ENCODE measurements around the gene SMDT1. TPM values are rescaled to one million over a fixed set of nuclear protein-coding genes. Genes with fewer than 3 reads are reported as not detected.
"Not testable (repeated sequence)": the region's sequence is repeated elsewhere in the genome, so short reads cannot be mapped to it uniquely, and the experiment has no call there.

Gene SMDT1
- total and polyA plus RNA-seq, 5 donors: 124 to 190 (median 180) TPM

GRCh38 chr22:42071508-42071907, 8.0 kb upstream of the SMDT1 start:
- H3K4me1 ChIP-seq (ENCODE audit: control insufficient read depth, insufficient read depth, low read length); DNase-seq; H3K27me3 ChIP-seq (ENCODE audit: control insufficient read depth, insufficient read depth); intact Hi-C loops (cut with DNase I); H3K27ac ChIP-seq (ENCODE audit: low read length); H3K9me3 ChIP-seq (ENCODE audit: control insufficient read depth, low read length); H3K4me3 ChIP-seq (ENCODE audit: low read length); ATAC-seq: not testable (repeated sequence)
- WGBS: 69% methylated on average over 7 of the region's 7 CpGs

GRCh38 chr22:42072606-42073330, 6.7 kb upstream of the SMDT1 start:
- H3K9me3 ChIP-seq (ENCODE audit: control insufficient read depth, low read length): no peaks in the 10 kb centered on the region
- WGBS: 77% methylated on average over 8 of the region's 8 CpGs
- ATAC-seq (no peak), DNase-seq (peak in 1 of 3 donors; percentile 41)
- H3K27ac ChIP-seq (ENCODE audit: low read length): no peak overlapping the region
- H3K4me1 ChIP-seq (ENCODE audit: control insufficient read depth, insufficient read depth, low read length): no peaks in the 10 kb centered on the region
- no peaks in the 10 kb centered on the region for H3K27me3 ChIP-seq (ENCODE audit: control insufficient read depth, insufficient read depth)
- no peak overlapping the region for H3K4me3 ChIP-seq (ENCODE audit: low read length)
- intact Hi-C loops (cut with DNase I): no loop called here

DNA sequence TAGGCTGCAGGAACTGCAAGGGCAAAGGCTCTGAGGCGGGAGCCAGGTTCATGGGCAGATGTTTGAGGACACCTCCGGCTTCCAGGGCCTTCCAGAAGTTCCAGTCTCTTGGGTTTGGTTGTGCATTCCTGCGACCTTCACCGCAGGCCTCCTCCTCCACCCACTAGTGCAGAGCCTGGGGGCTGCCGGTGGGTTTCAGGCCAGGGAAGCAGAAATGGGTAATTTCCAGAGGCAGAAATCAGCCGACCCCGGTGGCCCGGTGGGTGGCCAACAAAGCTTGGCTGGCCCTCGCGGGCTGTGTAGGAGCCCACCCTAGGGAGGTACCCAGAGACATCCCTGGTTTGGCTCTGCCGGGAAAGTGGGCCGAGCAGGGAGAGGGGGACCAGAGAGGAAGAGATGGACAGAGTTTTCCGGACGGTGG, 5.9 kb upstream of the SMDT1 start:
- intact Hi-C loops (cut with DNase I): no loop called here
- Histone ChIP-seq H3K27ac (ENCODE audit: low read length) (no peak overlapping the region), H3K4me1 (ENCODE audit: control insufficient read depth, insufficient read depth, low read length) (peaks cover 4% of the 10 kb centered on the region), H3K9me3 (ENCODE audit: control insufficient read depth, low read length) (no peaks in the 10 kb centered on the region), H3K4me3 (ENCODE audit: low read length) (peak overlapping the region; percentile 67), H3K27me3 (ENCODE audit: control insufficient read depth, insufficient read depth) (no peaks in the 10 kb centered on the region)
- 55% methylated on average over 14 of the region's 14 CpGs for WGBS
- no peak for DNase-seq
- no peak for ATAC-seq

GRCh38 chr22:42074132-42074811, 5.2 kb upstream of the SMDT1 start, which contains the start of gene PHETA2:
Gene PHETA2, plus strand, starts transcription at chr22:42074248. Its CDS starts 3,046 bp downstream, at chr22:42077294.
- Histone ChIP-seq H3K27ac (ENCODE audit: low read length) (peak within 1 kb of the TSS; percentile 69), H3K4me1 (ENCODE audit: control insufficient read depth, insufficient read depth, low read length) (peaks cover 5% of the 10 kb centered on the region), H3K27me3 (ENCODE audit: control insufficient read depth, insufficient read depth) (no peaks in the 10 kb centered on the region), H3K4me3 (ENCODE audit: low read length) (peak within 1 kb of the TSS; percentile 67), H3K9me3 (ENCODE audit: control insufficient read depth, low read length) (no peaks in the 10 kb centered on the region)
- WGBS: under 1% methylated on average over 55 of the region's 55 CpGs
- DNase-seq: peak; percentile 67 to 86 (median 85)
- ATAC-seq: peak; percentile 1 to 7
- intact Hi-C loops (cut with DNase I): no loop called here

- intact Hi-C loops (cut with DNase I): no loop called here
- Histone ChIP-seq H3K9me3 (ENCODE audit: control insufficient read depth, low read length) (no peaks in the 10 kb centered on the region), H3K27me3 (ENCODE audit: control insufficient read depth, insufficient read depth) (no peaks in the 10 kb centered on the region), H3K27ac (ENCODE audit: low read length) (peak overlapping the region; percentile 69), H3K4me1 (ENCODE audit: control insufficient read depth, insufficient read depth, low read length) (peaks cover 5% of the 10 kb centered on the region), H3K4me3 (ENCODE audit: low read length) (peak overlapping the region; percentile 67)
- ATAC-seq: no peak
- WGBS: 59% methylated on average over 9 of the region's 9 CpGs
- DNase-seq: no peak
Measured at GRCh38 chr22:42074846-42075676, 4.4 kb upstream of the SMDT1 start.

- no peak overlapping the region for H3K4me3 ChIP-seq (ENCODE audit: low read length)
- DNase-seq (peak in 1 of 3 donors; percentile 58), ATAC-seq (no peak)
- intact Hi-C loops (cut with DNase I): no loop called here
- no peaks in the 10 kb centered on the region for H3K27me3 ChIP-seq (ENCODE audit: control insufficient read depth, insufficient read depth)
- H3K4me1 ChIP-seq (ENCODE audit: control insufficient read depth, insufficient read depth, low read length): peaks cover 8% of the 10 kb centered on the region
- H3K27ac ChIP-seq (ENCODE audit: low read length): no peak overlapping the region
- no peaks in the 10 kb centered on the region for H3K9me3 ChIP-seq (ENCODE audit: control insufficient read depth, low read length)
- 90% methylated on average over 20 of the region's 20 CpGs for WGBS
Measured at GRCh38 chr22:42076764-42077485, 2.6 kb upstream of the SMDT1 start.

DNA sequence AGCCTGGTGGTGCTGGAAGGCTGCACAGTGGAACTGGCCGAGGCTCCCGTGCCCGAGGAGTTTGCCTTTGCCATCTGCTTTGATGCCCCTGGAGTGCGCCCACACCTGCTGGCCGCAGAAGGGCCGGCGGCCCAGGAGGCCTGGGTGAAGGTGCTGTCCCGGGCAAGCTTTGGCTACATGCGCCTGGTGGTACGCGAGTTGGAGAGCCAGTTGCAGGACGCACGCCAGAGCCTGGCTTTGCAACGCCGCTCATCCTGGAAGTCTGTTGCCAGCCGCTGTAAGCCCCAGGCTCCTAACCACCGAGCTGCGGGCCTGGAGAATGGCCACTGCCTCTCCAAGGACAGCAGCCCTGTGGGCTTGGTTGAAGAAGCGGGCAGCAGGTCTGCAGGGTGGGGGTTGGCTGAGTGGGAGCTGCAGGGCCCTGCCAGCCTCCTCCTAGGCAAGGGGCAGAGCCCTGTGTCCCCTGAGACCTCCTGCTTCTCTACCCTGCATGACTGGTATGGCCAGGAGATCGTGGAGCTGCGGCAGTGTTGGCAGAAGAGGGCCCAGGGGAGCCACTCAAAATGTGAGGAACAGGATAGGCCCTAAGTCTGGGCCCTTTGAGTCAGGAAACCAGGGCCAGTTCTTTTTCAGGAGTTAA, 1.9 kb upstream of the SMDT1 start:
- no peak for ATAC-seq
- intact Hi-C loops (cut with DNase I): no loop called here
- DNase-seq: peak in 2 of 3 donors; percentile 61 to 63
- Histone ChIP-seq H3K27ac (ENCODE audit: low read length) (no peak overlapping the region), H3K4me1 (ENCODE audit: control insufficient read depth, insufficient read depth, low read length) (peaks cover 9% of the 10 kb centered on the region), H3K9me3 (ENCODE audit: control insufficient read depth, low read length) (no peaks in the 10 kb centered on the region), H3K27me3 (ENCODE audit: control insufficient read depth, insufficient read depth) (no peaks in the 10 kb centered on the region), H3K4me3 (ENCODE audit: low read length) (no peak overlapping the region)
- 88% methylated on average over 21 of the region's 21 CpGs for WGBS

- no peaks in the 10 kb centered on the region for H3K9me3 ChIP-seq (ENCODE audit: control insufficient read depth, low read length)
- peak; percentile 27 to 34 for ATAC-seq
- DNase-seq: no peak
- H3K4me3 ChIP-seq (ENCODE audit: low read length): peak overlapping the region; percentile 33
- H3K4me1 ChIP-seq (ENCODE audit: control insufficient read depth, insufficient read depth, low read length): peaks cover 9% of the 10 kb centered on the region
- peak overlapping the region; percentile 99 for H3K27ac ChIP-seq (ENCODE audit: low read length)
- H3K27me3 ChIP-seq (ENCODE audit: control insufficient read depth, insufficient read depth): no peaks in the 10 kb centered on the region
- WGBS: 24% methylated on average over 24 of the region's 24 CpGs
- intact Hi-C loops (cut with DNase I): no loop called here
Measured at GRCh38 chr22:42078469-42079318, 806 bp upstream of the SMDT1 start.

- H3K27ac ChIP-seq (ENCODE audit: low read length): peak overlapping the region; percentile 98
- intact Hi-C loops (cut with DNase I): loop anchor here in 1 of 4 donors (10.0 kb wide), 1 partner anchor 365 kb away; no protein-coding TSS in a partner anchor
- DNase-seq: peak in 1 of 3 donors; percentile 75
- H3K27me3 ChIP-seq (ENCODE audit: control insufficient read depth, insufficient read depth): no peaks in the 10 kb centered on the region
- H3K4me1 ChIP-seq (ENCODE audit: control insufficient read depth, insufficient read depth, low read length): peaks cover 9% of the 10 kb centered on the region
- peak in 1 of 2 donors; percentile 18 for ATAC-seq
- WGBS: 4% methylated on average over 14 of the region's 14 CpGs
- H3K9me3 ChIP-seq (ENCODE audit: control insufficient read depth, low read length): no peaks in the 10 kb centered on the region
- peak overlapping the region; percentile 72 for H3K4me3 ChIP-seq (ENCODE audit: low read length)
Measured at GRCh38 chr22:42080287-42080686, 787 bp downstream of the SMDT1 start.
